GM10847 (cell line): ENCODE data around the gene TRIM47.

Experiments used
- POLR2A ChIP-seq: IDR thresholded peaks from 2 replicates; pipeline ENCODE4 v1.6.1; 2011; ENCODE audit not compliant: insufficient read length; ENCODE audit errors: extremely low read depth

TRIM47 gene

DNA sequence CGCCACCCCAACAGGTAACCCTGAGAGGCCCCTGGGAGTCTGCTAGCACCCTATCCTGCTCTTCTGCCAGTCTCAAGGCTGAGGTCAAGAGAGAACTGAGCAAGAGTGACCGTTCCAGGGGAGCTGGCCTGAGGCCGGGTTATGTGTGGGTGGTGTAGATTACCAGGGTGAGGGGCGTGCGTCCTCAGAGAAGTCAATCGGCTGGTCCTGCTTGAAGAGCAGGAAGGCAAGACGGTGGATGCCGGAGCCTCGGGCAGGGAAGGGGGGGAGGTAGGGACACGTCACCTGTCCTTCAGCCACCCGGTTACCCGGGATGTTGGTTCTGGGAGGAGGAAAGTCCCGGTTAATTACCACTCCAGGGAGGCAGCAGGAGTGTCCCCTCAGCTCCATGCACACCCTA is 21.0 kb upstream of the TRIM47 start:
- no peak for TF ChIP-seq POLR2A

DNA sequence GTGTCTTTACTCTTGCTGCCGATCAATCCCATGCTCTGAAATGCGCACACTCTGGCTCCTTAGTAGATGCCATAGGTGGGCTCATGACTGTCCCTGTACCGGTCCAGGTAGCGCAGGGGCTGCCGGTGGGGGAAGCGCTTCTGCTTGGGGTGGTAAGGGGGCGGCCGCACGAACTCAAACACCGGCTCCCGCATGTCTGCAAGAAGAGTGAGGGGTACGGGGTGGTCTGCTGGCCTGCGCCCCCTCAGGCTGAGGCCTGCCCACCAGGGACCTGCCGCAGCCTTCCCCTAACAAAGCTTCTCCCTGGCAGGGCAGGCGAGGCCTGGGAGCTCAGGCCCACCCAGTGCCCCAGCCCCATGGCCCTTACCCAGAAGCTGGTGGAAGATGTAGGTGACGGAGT is 20.4 kb upstream of the TRIM47 start:
- no peak for TF ChIP-seq POLR2A

DNA sequence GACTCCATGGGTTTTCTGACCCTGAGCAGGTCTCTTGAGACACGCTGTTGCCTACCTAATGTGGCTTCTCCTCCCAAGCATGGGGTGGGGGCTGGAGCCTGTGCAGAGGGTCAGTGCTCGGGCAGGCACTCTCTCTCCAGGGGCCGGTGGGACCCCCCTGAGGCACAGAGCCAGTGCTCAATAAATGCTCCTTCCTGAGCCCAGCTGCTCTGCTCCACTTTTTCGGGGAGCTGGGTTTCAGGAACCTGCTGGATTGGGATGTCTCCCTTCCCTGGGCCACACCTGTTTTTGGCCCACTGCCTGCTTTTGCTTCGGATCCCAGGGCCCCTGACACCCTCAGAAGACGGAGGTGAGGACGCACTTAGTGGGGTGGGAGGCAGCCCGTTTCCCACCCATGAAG is 19.7 kb upstream of the TRIM47 start:
- TF ChIP-seq POLR2A, result no peak

DNA sequence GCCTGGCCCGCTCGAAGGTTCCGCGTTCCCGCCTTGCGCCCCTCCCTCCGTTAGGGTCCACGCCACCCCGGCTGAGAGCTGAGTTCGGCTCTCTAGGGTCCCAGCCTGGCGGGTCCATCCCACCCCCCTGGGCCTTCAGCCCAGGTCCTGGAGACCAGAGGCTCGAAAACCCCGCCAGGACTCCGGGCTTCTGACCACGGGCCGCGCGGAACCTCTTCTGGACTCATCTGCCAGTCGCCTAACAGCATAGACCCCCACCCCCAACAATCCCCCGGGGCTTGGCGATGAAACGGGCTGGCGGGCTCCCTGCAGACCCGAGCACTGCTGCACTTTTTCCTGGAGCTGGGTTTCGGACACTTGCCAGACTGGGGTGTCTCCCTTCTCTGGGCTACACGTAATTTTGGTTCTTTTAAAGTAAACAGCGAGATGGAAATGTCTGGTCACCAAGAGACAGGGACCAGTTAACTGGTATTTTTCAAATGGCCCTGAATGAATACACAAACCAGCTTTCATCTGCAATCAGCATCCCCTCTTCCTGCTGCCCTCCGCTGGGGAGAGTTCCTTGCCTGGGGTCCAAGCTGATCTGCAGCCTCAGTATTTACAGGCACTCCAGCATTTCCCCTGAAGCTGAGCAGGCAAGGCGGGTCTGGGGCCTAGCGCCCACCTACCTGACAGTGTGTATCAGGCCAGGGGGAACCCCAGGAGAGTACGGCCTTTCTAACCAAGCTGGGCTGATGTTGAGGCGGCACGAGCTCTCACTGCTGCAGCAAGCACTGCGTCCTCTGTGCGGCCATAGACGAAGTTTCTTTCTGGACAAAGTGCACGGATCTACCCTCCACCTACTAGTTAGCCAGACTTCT is 19.0 kb upstream of the TRIM47 start:
- no peak for TF ChIP-seq POLR2A

DNA sequence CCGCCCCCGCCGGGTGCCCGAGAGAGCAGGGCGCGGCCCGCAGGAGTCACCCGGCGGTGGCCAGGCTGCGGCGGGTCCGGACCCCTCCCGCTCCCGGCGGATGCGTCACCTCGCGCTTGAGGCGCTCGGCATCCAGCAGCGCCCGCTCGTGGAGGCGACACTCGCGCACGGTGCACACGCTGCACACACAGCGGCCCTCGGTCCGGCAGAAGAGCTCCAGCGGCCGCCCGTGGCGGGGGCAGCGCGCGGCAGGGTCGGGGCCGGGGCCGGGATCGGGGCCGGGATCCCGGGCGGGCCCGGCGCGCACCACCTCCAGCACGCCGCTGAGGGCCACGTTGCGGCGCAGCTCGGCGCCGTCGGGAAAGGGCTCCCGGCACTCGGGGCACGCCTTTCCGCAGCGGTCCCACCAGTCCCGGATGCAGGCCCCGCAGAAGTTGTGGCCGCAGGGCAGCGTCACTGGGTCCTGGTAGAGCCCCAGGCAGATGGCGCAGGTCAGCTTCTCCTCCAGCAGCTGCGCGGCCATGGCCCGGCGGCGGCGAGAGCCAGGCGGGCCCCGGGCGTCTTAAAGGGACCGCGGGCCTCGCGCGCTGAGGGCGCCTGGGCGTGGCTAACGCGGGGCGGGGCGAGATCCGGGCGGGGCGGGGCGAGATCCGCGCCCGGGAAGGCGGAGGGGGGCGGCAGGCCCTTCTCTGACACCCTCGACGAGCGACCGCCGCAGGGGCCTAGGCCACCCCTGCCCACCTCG is 18.2 kb upstream of the TRIM47 start, which contains the start of gene TRIM65:
Gene TRIM65, minus strand, starts transcription at position 537 of the 745 bp plus-strand sequence. Its CDS starts 14 bp downstream, at position 523.
- peak; percentile 79 for TF ChIP-seq POLR2A

DNA sequence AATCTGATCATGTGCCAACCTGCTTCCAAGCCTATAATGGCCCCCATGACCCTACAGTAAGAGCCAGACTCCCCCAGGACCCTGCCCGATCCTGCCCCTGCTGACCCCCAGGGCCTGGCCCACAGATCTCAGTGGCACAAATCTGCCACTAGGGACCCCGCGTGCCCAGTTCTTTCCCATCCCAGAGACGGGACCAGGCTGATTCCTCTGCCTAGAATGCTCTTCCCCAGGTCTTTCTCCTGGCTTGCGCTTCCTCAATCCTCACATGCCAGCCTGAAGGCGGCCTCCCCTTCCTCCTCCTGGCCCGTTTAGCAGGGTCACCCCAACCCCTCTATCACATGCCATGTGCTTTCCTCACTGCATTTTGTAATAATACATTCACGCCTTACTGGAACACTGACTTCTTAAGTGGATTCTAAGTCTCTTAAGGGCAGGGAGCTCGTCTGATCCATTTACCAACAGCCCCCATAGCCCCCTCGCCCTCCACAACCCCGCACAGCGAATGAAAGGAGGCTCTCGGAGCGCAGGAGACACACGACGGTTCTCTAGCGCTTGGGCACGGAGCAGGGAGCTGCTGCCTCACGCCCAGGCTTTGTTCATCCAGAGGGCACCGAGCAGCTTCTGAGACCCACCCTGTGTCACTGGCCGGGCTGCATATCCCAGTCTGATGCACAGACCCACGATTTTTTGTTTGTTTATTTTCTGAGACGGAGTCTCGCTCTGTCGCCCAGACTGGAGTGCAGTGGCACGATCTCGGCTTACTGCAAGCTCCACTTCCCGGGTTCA is 17.2 kb upstream of the TRIM47 start:
- TF ChIP-seq POLR2A, result no peak

DNA sequence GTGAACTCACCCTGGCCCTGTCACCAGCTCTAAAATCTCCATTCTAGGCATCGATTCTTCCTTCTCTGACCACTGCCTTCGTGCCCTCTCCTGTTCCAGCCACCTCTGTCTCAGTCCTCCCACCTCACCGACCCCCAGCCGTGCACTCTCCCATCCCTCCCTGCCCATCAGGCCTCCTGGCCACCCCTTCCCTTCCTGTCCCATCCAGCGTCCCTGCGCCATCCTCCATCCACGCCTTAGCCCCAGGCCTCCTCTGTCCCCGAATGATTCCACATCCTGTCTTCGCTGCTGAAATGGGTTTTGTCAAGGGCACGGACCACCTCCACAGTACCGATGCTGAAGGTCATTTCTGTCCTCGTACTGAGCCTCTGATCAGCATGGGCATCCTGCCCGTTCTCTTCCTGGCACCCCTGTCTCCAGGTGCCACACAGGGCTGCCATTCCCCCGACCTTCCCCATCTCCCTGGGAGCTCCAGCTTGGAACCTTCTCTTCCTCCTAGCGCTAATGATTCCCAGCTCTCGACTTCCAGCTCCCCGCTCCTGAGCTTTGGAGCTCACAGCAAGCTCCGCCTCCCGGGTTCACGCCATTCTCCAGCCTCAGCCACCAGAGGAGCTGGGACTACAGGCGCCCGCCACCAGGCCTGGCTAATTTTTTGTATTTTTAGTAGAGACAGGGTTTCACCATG is 15.8 kb upstream of the TRIM47 start:
- no peak for TF ChIP-seq POLR2A

DNA sequence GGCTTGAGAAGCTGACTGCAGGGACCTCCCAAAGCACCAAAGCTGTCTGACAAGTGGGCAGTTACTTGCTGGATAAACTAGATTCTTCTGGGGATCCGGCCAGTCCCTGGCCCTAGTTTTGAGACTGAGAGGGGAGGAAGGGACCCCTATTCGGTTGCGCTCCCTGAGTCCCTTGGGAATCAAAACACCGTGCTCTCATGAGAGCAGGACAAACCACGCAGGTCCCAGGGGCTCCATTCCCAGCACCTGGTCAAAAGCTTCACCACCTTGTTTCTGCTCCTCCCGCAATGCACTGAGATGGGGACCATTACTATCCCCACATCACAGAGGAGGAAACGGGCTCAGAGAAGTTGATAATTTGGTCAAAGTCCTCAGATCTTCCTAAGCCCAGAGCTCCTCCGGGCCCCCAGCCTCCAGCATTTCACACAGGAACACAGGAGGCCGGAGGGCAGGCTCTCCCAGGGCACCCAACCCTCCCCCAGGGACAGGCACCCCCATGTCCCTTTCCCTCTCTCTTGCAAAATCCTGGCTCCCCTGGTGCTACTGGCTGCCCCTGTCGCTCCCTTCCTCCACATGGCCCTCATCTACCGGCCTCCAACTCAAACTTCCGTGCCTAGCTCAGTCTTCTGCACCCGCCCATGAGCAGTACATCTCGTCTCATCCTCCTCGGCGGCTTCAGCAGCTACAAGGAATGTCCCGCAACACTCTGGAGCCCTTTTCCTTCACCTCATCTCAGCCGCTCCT is 15.1 kb upstream of the TRIM47 start:
- TF ChIP-seq POLR2A, result no peak

DNA sequence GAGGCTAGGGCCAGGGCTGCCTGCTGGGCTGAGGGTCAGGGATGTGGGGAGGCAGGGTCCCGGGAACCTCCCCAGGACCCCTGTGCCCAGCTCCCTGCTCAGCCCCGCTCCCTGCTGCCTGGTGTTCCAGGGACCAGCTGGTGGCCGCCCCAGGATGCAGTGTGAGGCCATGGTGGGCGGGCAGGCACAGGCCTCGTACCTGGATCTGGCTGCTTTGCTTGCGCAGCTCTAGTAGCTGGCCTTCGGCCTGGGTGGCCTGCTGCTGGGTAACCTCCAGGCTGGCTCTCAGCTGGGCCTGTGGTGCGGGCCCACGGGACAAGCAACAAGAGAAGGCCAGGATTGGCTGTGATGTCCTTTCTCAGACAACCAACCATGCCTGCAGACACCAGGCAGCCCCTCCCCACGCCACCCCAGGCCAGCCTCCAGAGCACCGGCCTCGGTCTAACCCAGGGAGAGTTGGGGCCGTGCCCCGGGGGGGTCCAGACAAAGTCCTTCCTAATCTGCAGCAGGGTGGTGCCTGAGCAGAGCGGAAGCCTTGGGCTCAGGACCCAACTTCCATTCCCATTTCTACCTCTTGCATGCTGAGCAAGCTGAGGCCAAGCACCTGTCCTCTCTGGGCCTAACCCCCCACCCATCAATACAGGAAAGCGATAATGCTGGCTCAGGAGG is 14.3 kb upstream of the TRIM47 start:
- TF ChIP-seq POLR2A, result no peak

DNA sequence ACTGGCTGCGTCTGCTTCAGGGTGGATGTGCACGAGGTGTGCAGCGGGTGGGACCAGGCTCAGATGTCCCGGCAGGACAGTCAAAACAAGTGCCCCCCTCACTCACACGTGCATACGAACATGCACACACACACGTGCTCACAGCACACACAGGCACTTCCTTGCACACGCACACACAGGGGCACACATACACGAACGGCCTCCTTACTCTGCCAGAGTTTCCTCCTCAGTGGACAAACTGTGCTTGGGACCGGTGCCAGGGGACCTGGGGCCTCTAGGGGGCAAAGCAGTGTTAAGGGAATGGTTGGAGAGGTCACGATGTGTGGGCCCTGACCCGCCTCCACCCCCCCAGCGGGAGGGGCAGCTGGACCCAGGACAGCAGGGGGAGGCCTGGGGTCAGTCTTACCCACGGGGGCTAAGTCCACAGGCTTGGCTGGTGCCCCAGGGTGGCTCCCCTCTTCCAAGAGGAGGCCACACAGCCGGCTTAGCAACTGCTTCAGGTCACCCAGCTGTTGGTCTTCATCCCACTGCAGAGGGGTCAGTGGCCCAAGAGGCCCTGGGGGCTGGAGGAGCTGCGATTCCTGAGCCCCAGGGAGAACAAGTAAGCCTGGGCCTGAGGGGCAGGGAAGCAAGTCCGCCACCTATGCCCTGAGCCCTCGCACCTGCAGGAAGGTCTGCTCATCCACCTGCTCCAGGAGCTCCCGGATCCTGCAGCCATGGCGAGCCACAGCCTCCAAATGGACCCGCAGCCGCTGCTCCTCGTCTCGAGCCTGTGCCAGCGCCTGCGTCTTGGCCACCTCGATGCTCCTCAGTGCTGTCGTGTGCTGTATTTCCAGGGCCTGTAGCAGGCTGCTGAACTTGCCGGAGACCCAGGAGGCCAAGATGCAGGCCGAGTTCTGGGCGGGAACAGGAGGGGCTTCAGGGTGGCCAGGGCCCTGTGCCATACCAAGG is 13.5 kb upstream of the TRIM47 start:
- TF ChIP-seq POLR2A, result no peak

DNA sequence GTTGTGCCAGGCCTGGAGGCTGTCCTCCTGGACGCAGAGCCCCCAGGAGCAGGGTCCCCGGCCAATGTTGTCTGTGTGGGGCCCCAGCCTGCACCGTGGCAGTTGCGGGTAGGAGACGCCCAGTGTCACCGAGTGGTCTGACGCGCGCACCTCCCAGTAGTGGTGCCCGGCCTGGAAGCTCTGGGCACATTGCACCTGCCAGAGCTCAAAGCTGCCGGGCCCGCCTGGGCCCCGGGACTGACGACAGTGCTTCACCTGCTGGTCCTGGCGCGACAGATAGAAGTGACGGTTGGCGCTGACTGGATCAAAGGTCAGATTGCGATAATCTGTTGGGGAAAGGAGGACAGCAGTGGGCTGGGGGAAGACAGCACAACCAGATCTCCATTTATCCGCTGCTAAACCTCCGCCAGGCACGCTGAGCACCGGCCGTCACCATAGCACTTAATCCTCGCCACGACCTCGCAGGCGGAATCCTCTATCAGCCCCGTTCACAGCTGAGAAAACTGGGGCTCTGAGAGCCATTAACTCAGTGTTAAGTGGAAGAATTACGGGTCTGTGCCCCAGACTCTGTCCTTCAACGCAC is 12.7 kb upstream of the TRIM47 start:
- TF ChIP-seq POLR2A, result no peak

DNA sequence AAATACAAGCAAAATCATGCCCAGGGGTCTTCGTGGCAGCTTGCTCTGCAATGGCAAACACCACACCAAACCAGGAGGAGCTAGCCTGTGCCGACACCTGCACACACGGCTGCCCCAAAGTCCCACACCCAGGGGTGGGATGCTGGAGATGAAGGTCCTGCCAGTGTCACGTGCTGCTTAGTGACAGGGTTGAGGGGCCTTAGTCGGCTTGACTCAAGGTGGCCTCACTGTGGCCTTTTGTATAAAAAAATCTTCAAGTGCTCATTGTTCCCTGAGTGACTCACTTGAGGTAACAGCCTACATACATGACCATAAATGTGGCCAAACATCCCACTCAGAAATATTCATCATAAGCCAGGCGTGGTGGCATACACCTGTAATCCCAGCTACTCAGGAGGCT is 11.1 kb upstream of the TRIM47 start:
- TF ChIP-seq POLR2A, result no peak
